ENCODE data around the gene SMG1. TPM values are rescaled to one million over a fixed set of nuclear protein-coding genes. Genes with fewer than 3 reads are reported as not detected.

SMG1 gene
- total RNA-seq: 57.6 and 95.1 TPM in 2 replicates

DNA sequence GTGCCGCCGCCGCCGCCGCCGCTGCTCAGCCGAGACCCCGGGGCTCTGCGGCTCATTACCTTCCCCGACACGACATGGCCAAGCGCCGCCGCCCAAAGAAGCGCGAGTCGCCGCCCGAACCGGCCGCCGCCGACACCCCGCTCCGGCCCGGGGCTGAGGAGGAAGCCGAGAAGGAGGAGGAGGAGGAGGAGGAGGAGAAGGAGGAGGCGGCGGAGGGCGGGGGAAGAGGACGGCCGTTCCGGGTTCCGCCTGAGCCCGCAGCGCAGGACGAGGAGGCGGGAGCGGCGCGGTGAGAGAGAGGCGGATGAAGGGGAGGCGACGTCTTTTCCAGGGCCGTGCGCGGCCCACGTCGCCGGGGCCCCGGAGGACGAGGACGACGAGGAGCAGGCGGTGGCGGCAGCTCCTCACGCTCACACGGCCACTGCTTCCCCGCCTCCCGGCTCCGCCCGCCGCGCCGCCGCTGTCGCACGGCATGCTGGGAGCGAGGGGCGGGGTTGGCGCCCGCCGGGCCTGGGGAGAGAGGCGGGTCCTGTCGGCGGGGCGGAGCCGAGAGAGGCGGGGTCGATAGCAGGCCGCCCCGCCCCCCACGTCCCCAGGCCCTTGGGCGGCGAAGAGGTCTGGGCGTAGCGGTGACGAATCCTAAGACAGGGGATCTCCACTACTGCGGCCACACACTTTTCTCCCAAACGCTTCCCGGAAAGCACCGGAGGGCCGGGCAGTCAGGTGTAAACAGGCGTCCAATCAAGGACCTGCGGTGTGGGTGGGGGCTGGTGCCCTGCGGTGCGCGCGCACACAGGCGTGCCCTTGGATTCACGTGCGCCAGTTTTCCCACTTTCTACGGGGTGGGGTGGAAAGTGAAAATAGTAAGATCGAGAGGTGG is at the start of gene SMG1:
Gene SMG1, minus strand, starts transcription at position 423 of the 880 bp plus-strand sequence. Its CDS starts 367 bp downstream, at position 56.

DNA sequence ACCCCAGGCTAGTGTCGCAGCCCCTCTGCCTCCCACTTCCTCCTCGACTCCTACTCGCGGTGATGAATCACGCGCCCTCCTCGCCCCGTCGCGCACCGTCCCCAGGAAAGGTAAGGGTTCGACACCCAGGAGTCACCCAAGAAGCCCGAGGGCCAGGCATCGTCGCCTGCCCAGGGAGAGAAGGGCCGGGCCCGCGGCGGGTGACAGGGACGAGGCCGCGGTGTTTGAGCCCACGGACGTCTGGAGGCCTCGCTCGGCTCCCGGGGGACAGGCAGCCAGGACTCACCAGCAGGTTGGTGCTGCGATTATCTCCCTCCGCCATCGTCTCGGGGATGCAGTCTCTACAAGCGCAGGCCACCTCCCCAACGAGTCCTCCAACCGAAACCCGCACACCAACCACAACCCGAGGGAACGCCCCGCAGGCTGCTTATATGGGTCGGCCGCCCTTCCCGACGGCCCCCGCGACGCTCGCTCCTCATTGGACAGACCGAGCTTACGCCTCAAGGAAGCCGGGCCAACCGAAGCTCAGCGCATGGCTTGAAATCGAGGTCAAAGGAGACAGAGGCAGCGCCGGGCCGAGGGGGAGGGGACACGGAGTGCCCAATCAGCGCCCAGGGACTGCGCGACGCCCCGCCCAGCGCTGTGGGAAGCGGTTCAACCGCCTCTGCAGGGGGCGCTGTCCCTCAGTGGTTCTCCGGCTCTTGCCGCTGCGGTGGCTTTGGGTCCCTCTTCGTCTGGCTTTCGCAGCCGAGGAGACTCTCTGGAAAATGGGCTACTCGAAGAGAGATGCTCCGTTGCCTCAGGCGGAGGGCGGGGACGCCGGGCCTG is 124.8 kb downstream of the SMG1 start, which contains the start of gene ARL6IP1:
Gene ARL6IP1, minus strand, starts transcription at position 405 of the 828 bp plus-strand sequence. Its CDS starts 83 bp downstream, at position 322.

DNA sequence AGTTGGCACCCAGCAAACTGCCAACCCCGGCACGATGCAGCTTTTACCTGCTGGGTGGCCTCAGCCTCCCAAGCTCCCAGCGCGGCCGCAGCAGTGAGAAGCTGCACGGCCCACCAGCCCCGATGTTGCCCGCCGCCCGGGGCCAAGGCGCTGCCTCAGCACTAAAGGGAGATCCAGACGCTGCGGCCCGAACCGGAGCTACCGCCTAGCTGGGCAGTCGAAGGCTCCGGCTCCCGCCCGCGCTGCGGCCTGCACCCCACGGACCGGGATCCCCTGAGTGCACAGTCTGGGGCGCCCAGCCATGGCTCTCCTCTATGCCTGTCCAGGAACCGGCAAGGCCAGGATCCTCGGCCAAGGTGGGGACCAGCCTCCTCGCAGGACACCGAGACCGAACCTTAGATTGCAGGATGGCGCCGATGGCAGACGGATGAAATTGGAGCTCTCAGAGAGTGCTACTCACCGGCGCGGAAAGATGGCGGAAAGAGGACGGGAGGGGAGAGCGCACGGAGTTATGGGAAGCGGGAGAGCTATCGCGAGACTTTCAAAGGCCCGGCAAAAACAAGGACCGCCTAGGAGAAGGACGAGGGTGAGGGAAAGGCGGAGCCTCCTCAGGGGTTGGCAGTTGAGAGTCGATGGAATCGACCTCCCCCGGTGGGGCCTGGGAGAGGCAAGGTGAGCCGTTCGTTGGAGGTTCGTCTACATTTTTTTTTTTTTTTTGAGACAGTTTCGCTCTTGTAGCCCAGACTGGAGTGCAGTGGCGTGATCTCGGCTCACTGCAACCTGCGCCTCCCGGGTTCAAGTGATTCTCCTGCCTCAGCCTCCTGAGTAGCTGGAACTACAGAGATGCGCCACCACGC is 136.1 kb downstream of the SMG1 start, which contains the start of gene RPS15A:
Gene RPS15A, minus strand, starts transcription at position 485 of the 857 bp plus-strand sequence. CDS start 1,221 bp downstream, outside the sequence.

Other genes starting within 250 kb of the SMG1 start
- 951 and 2,615 TPM in 2 replicates for gene RPS15A, start 136.1 kb downstream of the SMG1 start, total RNA-seq
- 205 and 256 TPM in 2 replicates for gene ARL6IP1, start 124.9 kb downstream of the SMG1 start, total RNA-seq
- 0.59 and 0.69 TPM in 2 replicates for gene TMC7, start 57.5 kb upstream of the SMG1 start, total RNA-seq
- gene COQ7, start 141.2 kb upstream of the SMG1 start, total RNA-seq: 14.3 and 14.8 TPM in 2 replicates
- 38.3 and 56.3 TPM in 2 replicates for gene ITPRIPL2, start 187.6 kb upstream of the SMG1 start, total RNA-seq
- 0.05 TPM in 1 of 2 replicates, not detected in the other for gene SYT17, start 241.8 kb upstream of the SMG1 start, total RNA-seq